Right atrium auricular region (tissue), 2 donors: ENCODE measurements around the gene DOK7. TPM values are rescaled to one million over a fixed set of nuclear protein-coding genes. Genes with fewer than 3 reads are reported as not detected.

ENCODE experiments used
- DNase-seq: peaks from one replicate; pipeline ENCODE4 v3.0.0-alpha.2; 2019; ENCODE audit warnings: low spot score
- H3K27ac ChIP-seq, 2 donors: fragments of 200-600 bp; sonication (generic); 1 replicate in 1 of 2; 2 replicates in 1 of 2; pipeline ENCODE4 v1.5.1; 2016 to 2019
- H3K27me3 ChIP-seq, 2 donors: fragments of 200-600 bp; sonication (generic); one replicate each; pipeline versions ENCODE4 v1.5.1 to v1.6.0; 2017 to 2019
- H3K36me3 ChIP-seq: fragments of 200-600 bp; sonication (generic); one replicate; pipeline ENCODE4 v1.5.1; 2016
- H3K4me1 ChIP-seq, 2 donors: fragments of 200-600 bp; sonication (generic); one replicate each; pipeline versions ENCODE4 v1.5.1 to v1.6.0; 2017 to 2019
- H3K4me3 ChIP-seq, 2 donors: fragments of 200-600 bp; sonication (generic); 1 replicate in 1 of 2; 2 replicates in 1 of 2; pipeline ENCODE4 v1.5.1; 2017 to 2019; ENCODE audit warnings: mild to moderate bottlenecking in 1 of 2, moderate library complexity in 1 of 2
- H3K9me3 ChIP-seq, 2 donors: fragments of 200-600 bp; sonication (generic); one replicate each; pipeline ENCODE4 v1.5.1; 2019
- total RNA-seq, 2 donors: library from RNA; depleted of rRNA; stranded (reverse); fragments of >200 nt; gene quantifications; one replicate each; pipeline ENCODE4 v1.1.0, GENCODE V29; 2016
- TF ChIP-seq, protein P1 (sequence below), 2 donors: fragments of 200-600 bp; sonication (generic); IDR thresholded peaks; one replicate each; pipeline ENCODE4 v1.5.1; 2019; ENCODE audit warnings: antibody characterized with exemption in 2 of 2

Gene DOK7
- total RNA-seq, 2 donors from 2014 or later = 31.0 to 68.9 TPM

DNA sequence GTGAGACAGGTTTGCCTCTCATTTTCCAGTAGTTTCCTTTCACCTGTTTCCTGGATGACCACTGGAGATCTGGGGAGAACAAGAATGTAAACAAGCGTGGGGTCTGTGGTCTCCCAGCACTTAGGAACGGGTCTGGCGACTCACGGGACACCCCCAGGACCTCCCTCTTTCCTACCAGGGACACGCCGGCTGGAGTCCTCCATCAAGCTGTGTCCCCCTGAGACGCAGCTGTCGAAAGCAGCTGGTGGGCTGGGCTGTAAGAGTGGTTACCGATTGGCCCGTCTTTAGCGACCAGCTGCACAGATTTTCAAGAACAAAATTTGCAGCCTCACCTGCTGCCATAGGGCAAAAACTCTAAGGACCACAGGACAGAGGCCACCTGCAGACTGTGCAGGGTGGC lies 57.2 kb downstream of the DOK7 start:
- Histone ChIP-seq H3K9me3 (no peaks in the 10 kb centered on the region), H3K4me3 (no peak overlapping the region), H3K27me3 (no peaks in the 10 kb centered on the region), H3K4me1 (no peaks in the 10 kb centered on the region), H3K27ac (no peak overlapping the region), H3K36me3 (peaks cover 97% of the 10 kb centered on the region)
- DNase-seq = no peak
- TF ChIP-seq, protein P1, sequence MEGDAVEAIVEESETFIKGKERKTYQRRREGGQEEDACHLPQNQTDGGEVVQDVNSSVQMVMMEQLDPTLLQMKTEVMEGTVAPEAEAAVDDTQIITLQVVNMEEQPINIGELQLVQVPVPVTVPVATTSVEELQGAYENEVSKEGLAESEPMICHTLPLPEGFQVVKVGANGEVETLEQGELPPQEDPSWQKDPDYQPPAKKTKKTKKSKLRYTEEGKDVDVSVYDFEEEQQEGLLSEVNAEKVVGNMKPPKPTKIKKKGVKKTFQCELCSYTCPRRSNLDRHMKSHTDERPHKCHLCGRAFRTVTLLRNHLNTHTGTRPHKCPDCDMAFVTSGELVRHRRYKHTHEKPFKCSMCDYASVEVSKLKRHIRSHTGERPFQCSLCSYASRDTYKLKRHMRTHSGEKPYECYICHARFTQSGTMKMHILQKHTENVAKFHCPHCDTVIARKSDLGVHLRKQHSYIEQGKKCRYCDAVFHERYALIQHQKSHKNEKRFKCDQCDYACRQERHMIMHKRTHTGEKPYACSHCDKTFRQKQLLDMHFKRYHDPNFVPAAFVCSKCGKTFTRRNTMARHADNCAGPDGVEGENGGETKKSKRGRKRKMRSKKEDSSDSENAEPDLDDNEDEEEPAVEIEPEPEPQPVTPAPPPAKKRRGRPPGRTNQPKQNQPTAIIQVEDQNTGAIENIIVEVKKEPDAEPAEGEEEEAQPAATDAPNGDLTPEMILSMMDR (IDR thresholded peaks at IDR 0.05) = no peak

DNA sequence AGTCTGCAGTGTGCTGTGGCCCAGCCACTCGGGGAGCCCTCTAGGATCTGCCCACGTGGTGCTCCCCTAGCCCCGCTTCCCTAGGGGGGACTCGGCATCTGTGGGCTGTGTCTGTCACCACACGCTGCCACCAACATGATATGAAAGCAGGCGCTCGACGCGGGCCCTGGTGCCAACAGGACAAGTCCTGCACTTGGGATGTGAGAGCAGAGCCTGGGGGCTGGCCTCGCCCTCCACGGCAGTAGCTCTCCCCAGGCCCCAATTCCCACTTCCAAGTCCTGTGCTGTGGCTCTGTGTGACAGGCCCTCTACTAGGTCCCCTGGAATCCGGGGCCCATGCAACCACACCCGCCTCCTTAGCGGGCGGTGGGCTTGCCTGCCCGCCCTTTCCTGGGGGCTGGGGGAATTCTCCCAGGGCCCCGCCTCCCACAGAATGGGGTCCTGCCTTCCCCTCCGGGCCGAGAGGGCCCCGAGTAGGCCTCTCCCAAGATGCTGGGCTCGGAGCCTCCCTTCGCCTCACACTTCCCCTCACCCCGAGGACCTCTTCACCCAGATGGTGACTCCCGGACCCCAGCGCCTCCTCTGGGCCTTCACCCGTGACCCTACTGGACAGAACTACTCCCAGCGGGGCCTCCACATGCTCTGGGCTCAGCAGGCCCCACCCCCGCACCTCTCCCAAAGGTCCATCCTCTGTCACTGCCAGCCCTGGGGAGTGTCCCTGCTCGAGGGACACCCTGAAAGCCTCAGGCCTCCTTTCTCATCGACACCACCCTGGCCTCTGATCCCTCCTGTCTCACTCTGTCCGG lies 57.9 kb downstream of the DOK7 start:
- no peak overlapping the region for H3K4me3 ChIP-seq
- H3K36me3 ChIP-seq = peaks cover 90% of the 10 kb centered on the region
- H3K4me1 ChIP-seq = no peaks in the 10 kb centered on the region
- H3K27ac ChIP-seq = no peak overlapping the region
- TF ChIP-seq, protein P1 (IDR thresholded peaks at IDR 0.05) = no peak
- no peaks in the 10 kb centered on the region for H3K27me3 ChIP-seq
- DNase-seq = no peak
- no peaks in the 10 kb centered on the region for H3K9me3 ChIP-seq

DNA sequence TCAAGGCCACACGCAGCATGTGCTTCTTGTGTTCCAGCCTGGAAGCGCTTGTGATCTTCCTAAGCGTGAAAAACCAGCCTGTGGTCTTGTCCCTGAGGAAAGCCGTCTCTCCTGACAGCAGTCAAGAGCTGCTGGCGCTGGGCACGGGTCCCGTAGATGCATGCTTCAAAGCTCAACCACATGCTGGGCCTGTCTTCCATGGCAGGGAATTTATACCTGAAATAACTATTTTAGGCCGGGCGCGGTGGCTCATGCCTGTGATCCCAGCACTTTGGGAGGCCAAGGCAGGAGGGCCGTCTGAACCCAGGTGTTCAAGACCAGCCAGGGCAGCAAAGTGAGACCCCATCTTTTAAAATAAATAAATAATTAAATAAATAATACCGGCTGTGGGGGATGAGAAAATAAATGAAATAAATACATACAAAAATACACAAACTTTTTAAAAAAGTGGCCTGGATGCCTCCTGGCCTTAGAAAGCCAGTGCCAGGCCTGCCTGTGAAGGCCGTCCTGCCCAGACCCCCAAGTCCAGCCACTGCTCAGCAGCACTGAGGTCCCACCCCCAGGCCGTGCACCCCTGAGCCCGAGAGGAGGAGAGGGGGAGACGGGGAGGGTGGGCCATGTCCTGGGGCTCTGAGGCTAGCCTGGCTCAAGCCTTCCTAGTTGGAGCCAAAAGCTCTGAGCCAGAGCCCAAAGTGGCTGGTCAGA lies 58.7 kb downstream of the DOK7 start:
- Histone ChIP-seq H3K27me3 (no peaks in the 10 kb centered on the region), H3K4me1 (no peaks in the 10 kb centered on the region), H3K4me3 (no peak overlapping the region), H3K36me3 (peaks cover 82% of the 10 kb centered on the region), H3K27ac (no peak overlapping the region), H3K9me3 (no peaks in the 10 kb centered on the region)
- TF ChIP-seq, protein P1 (IDR thresholded peaks at IDR 0.05) = no peak
- DNase-seq = no peak

DNA sequence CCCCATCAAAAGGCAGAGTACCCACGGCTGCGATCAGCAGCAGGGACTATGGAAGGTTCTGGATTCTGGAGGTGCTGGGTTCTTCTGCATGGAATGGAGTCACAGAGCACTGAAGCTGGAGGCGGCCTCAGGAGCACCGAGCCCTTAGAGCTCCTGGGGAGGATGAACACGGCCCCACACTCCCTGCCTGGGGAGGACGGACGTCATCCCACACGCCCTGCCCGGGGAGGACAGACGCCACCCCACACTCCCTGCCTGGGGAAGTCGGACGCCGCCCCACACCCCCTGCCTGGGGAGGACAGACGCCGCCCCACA lies 59.2 kb downstream of the DOK7 start:
- no peak for DNase-seq
- no peaks in the 10 kb centered on the region for H3K4me1 ChIP-seq
- no peak overlapping the region for H3K27ac ChIP-seq
- TF ChIP-seq, protein P1 (IDR thresholded peaks at IDR 0.05) = no peak
- H3K27me3 ChIP-seq = no peaks in the 10 kb centered on the region
- H3K4me3 ChIP-seq = no peak overlapping the region
- peaks cover 81% of the 10 kb centered on the region for H3K36me3 ChIP-seq
- H3K9me3 ChIP-seq = no peaks in the 10 kb centered on the region

DNA sequence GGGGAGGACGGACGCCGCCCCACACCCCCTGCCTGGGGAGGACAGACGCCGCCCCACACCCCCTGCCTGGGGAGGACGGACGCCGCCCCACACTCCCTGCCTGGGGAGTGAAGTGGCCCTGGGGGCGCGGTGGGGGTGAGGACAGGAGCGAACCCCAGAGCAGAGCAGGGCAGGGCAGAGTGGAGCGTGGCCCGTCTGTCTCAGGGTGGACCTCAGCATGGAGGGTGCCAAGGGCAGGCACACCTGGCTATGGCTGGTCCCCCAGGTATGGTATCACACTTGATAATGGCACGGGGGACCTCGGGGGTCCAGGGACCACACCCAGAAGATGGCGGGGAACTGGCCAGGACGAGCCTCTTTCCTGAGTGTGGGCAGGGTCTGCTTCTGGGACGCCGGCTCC lies 59.5 kb downstream of the DOK7 start:
- Histone ChIP-seq H3K36me3 (peaks cover 80% of the 10 kb centered on the region), H3K27ac (no peak overlapping the region), H3K9me3 (no peaks in the 10 kb centered on the region), H3K4me3 (no peak overlapping the region), H3K27me3 (no peaks in the 10 kb centered on the region), H3K4me1 (no peaks in the 10 kb centered on the region)
- DNase-seq = no peak
- TF ChIP-seq, protein P1 (IDR thresholded peaks at IDR 0.05) = no peak
